ENCODE measurements around the gene LRMDA. TPM values are rescaled to one million over a fixed set of nuclear protein-coding genes. Genes with fewer than 3 reads are reported as not detected.

LRMDA gene
- total RNA-seq, 2 donors from 2014 or later = 14.4 to 18.0 TPM

DNA sequence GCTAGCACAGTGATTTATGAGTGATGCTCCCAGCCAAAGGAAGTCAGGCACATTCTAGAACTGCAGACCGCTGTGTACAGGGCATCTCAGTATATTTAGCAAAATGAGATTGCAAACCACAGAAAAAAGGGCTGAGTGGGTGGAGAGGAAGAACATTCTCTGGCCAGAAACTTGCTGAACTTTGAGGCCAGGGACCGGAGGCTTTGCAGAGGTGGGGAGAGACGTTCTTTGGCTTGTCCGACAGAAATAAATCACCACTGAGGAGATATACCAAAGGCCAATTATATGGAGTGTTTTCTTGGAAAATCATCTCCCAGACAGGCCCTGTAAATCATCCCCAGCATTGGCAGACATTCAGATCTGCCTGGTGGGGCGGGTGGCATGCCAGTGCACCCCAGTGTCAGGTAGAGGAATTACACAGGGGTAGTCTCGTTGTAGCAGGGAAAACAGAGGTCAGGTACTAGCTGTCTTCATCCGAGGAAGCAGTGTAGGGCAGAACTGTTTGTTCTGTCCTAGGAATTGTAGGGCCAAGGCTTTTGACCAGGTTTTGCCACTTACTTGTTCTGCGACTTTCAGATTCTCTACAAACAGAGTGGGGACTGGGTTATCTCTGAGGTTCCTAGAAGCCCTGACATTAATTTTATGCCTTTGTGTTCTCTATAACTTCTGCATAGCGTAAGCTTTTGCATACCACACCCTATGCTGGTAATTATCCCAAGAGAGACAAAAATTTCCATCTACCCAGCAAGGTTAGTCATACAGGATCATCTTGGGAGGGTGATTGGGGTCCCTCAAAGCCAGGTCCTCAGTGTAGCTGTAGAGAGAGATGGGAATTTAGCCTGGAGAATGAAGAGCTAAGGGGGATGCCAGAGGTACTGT is 655.6 kb downstream of the LRMDA start:
- intact Hi-C loops (cut with DNase I) = no loop called here
- peak; percentile 81 for DNase-seq (ENCODE audit: low spot score)

DNA sequence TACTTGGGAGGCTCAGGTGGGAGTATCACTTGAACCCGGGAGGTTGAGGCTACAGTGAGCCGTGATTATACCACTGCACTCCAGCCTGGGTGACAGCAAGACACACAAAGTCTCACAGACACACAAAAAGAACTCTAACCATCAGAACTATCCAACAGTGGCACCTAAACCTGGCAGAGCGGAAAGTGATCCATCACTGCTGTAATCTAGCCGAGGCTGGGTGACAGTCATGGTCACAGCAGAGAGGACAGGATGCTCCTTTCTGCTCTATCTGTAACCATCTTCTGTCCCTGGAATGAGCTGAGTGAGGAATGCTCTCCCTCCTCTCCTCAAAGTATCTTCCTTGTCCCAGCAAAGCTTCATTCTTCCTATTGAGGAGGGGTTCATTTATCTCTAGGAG is 656.6 kb downstream of the LRMDA start:
- intact Hi-C loops (cut with DNase I) = no loop called here
- DNase-seq (ENCODE audit: low spot score) = no peak

DNA sequence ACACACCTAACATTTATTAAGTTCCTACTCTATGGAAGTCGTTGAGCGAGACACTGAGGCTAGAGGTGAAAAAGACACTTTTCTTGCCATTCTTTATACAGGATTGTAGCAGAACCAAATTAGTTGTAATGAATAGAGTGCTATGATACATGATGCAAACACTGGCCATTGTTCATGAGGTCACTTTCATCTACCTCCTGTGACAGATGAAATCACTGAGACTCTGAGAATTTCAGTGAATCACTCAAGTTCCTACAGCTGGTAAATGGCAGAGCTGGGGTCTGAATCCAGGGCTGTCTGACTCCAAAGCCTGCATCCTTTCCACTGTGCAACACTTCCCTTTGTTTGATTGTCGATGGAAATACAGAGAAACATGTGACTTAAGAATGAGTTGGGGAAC is 657.6 kb downstream of the LRMDA start:
- DNase-seq (ENCODE audit: low spot score) = no peak
- intact Hi-C loops (cut with DNase I) = no loop called here

DNA sequence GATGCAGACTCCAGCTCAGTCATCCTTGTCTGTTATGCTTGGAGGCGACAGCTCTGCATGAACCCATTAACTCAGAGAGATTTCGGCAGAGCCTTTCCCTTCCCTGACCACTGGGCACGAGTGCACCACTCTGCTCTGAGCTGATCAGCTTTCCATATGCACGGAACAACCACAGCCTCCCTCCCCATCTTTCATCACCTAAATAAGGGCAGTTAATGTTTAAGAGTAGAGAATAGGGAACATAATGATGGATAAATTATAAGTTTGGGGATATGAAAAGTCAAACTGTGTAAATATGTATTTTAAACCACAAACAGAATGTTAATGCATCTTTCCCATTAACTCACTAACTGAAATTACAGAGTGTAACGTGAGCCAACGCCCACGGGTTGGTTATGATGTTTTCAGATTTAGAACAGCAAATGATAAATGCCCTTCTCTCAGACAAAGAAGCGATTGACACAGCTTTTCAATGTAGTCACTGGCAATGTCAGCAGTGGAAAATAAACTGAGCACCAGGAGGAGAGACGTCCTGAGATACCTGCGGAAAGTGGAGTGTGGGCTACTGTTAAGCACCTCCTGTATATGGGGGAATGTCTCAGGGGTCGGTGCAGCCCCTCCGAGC is 658.2 kb downstream of the LRMDA start:
- intact Hi-C loops (cut with DNase I) = no loop called here
- no peak for DNase-seq (ENCODE audit: low spot score)

DNA sequence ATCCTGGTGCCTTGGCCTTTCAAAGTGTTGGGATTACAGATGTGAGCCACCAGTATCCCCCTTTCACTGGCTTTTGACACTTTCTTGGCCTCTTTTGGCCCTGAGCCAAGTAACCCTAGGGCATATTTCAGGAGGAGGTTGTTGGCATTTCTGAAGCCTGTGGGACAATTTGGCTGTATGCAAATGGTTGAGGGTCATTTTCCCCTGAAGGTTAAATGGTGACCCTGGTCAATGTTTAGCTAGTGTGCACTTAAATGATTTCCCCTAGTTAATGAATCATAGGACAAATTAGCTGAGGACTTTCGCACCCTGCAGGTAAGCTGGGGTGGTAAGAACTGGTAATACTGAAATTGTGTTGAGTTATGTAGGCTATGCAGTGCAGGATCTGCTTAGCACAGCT is 660.5 kb downstream of the LRMDA start:
- DNase-seq (ENCODE audit: low spot score) = no peak
- intact Hi-C loops (cut with DNase I) = no loop called here

DNA sequence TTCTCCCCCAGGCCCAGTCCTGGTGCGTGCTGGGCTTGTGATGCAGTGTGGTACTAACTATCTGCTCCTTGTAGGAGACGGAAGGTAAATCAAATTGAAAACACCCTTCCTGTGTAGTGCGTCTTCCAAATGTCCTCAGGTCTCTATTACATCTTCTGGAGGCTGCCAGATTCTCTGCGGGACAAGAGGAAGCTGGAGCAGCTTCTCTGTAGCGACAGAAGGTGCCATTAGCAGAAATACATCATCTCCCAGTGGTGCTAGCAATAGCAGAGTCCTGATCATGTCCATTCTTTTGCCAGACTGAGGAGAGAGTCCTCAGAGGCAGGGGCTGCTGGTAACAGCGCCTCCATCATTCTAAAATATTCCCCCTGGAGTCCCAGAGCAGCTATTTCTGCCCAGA is 675.2 kb downstream of the LRMDA start:
- no peak for DNase-seq (ENCODE audit: low spot score)
- intact Hi-C loops (cut with DNase I) = no loop called here

DNA sequence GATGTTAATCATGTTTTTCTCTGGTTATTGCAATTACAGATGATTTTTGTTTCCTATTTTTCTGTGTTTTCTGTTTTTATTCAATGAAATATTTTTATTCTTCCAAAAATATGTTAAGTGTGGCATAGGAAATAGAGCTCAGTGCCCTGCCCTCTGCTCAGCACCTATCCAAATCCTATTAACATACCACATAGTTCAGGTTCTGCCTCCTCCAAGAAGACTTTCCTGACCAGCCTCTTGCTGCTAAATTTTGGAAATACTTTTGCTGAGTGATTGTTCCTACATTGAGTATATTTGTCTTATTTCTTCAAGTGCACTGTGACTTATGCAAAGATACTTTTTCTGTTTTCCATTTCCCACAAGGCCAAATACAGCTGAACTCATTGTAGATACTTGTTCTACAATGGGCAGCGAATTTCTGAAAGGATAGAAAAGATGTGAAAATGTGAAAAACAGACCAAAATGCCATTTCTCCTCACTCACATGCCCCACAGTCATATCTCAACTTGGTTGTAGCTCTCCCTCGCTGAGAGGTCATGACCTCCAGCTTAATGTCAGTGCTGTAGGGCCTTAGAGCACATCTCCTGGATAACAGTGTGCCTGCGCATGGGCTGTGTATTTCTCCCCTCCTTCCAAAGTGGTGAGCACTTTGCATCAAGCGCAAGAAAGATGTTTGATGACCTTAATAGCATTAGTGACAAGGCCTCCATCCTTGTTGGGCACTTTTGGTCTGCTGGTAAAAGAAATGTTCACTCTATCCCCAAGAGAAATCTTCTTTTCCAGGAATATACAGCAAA is 677.3 kb downstream of the LRMDA start:
- no peak for DNase-seq (ENCODE audit: low spot score)
- intact Hi-C loops (cut with DNase I) = no loop called here

GRCh38 chr10:76111404-76111803 is 680.0 kb downstream of the LRMDA start:
- DNase-seq (ENCODE audit: low spot score) = no peak
- intact Hi-C loops (cut with DNase I) = loop anchor here in 1 of 2 donors (10.0 kb wide), 1 partner anchor 1387 kb away; no protein-coding TSS in a partner anchor

DNA sequence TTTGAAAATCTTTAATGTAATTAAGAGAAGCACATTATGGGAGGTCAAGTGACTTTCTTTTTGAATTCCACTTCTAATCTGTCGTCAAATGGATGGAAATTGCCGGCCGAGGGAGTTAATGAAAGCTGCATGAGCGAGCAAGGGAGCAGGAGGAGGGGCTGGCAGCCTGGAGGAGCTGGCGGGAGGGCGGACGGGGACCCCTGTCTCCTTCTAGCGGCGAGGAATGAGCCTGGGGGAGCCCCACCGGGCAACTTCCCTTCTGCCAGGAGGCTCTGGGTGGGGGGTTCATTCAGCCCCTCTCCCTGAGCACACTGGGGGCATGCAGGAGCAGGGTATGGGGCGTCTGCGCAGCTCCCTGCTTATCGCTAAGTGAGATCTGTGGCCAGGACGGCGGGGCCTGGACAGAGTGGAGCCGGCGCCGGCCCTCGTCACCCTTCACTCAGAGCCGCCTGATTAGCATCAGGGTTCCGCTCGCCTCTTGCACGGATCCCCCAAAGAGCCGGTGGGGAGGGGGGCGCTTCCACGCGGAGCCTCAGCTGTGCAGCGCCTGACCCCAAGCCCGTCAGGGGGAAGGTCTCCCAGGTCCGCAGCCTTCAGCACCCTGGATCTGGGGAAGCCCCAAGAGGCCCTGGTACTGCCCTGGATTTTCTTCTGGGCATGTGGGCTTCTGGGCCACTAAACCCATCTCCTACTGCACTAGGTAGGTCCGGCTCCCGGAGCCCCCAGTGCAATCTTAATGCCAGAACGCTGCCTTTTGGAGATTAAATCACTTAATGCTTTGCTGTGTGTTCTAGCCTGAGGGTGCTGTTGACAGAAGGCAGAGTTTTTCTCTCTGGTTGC is 680.8 kb downstream of the LRMDA start:
- intact Hi-C loops (cut with DNase I) = loop anchor here in 1 of 2 donors (10.0 kb wide), 1 partner anchor 1387 kb away; no protein-coding TSS in a partner anchor
- no peak for DNase-seq (ENCODE audit: low spot score)

DNA sequence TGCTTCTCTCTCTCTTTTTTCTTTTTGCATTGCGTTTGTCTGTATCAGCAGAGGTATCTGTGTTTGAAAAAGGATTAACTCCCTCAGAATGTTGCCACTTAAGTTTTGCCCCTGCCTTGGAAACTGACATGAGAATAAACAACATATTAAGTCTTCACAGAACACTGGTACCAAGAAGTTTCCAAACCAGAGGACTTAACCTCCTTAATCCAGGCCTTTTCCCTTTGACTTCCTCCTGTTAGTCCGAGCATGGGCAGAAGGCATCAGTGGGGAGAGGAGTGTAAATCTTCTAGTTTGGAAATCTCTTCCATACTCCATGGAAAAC is 681.4 kb downstream of the LRMDA start:
- no peak for DNase-seq (ENCODE audit: low spot score)
- intact Hi-C loops (cut with DNase I) = loop anchor here in 1 of 2 donors (10.0 kb wide), 1 partner anchor 1388 kb away; no protein-coding TSS in a partner anchor

GRCh38 chr10:76113952-76114351 is 682.5 kb downstream of the LRMDA start:
- DNase-seq (ENCODE audit: low spot score) = no peak
- intact Hi-C loops (cut with DNase I) = loop anchor here in 1 of 2 donors (10.0 kb wide), 1 partner anchor 1389 kb away; no protein-coding TSS in a partner anchor

- intact Hi-C loops (cut with DNase I) = loop anchor here in 1 of 2 donors (10.0 kb wide), 1 partner anchor 1390 kb away; no protein-coding TSS in a partner anchor
- no peak for DNase-seq (ENCODE audit: low spot score)
Observed at GRCh38 chr10:76114581-76115001, 683.2 kb downstream of the LRMDA start.

- intact Hi-C loops (cut with DNase I) = loop anchor here in 1 of 2 donors (10.0 kb wide), 1 partner anchor 1390 kb away; no protein-coding TSS in a partner anchor
- DNase-seq (ENCODE audit: low spot score) = no peak
Observed at GRCh38 chr10:76115131-76115470, 683.7 kb downstream of the LRMDA start.

- intact Hi-C loops (cut with DNase I) = loop anchor here in 1 of 2 donors (10.0 kb wide), 1 partner anchor 1391 kb away; no protein-coding TSS in a partner anchor
- DNase-seq (ENCODE audit: low spot score) = no peak
Observed at GRCh38 chr10:76115471-76116155, 684.2 kb downstream of the LRMDA start.

DNA sequence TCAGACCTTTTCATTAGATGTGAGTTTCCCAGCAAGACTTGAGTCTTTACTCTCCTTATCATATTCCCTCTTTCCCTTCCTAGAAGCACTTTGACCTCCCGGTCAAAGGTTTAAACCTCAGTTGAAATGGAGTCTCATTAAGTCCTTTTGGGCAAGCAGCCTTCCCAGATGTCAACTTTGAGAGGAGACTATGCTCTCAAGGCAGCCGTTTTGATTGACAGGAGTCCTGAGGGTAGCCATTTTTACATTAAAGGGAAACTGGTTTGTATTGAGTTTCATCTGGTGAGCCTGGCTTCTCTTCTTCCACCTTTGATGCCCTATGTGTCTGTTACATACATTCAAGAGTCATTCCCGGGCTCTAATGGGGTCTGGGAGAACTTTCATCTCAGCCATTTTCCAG is 685.1 kb downstream of the LRMDA start:
- DNase-seq (ENCODE audit: low spot score) = no peak
- intact Hi-C loops (cut with DNase I) = loop anchor here in 1 of 2 donors (10.0 kb wide), 1 partner anchor 1392 kb away; no protein-coding TSS in a partner anchor

DNA sequence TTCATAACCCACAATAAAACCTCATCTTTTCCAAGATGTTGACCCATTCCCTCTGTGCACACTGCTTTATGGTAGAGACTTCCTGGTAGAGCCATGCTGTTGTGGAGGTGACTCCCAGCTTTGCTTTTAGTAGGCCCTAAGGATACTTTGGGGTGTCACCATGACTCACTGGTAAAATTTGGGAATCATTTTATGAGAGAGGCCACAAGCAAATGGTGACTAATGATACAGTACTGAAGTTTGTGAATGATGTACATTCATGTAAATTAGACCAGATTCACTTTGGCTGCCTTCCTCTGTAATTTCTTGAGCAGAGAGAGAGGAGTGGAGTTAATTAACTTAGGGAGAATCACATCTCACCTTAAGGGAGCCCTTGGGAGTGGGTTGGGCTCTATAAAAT is 686.5 kb downstream of the LRMDA start:
- DNase-seq (ENCODE audit: low spot score) = no peak
- intact Hi-C loops (cut with DNase I) = loop anchor here in 1 of 2 donors (10.0 kb wide), 1 partner anchor 1393 kb away; no protein-coding TSS in a partner anchor

GRCh38 chr10:76119036-76119435 is 687.6 kb downstream of the LRMDA start:
- intact Hi-C loops (cut with DNase I) = loop anchor here in 1 of 2 donors (10.0 kb wide), 1 partner anchor 1394 kb away; no protein-coding TSS in a partner anchor
- no peak for DNase-seq (ENCODE audit: low spot score)

- DNase-seq (ENCODE audit: low spot score) = no peak
- intact Hi-C loops (cut with DNase I) = loop anchor here in 1 of 2 donors (10.0 kb wide), 1 partner anchor 1395 kb away; no protein-coding TSS in a partner anchor
Observed at GRCh38 chr10:76119515-76119914, 688.1 kb downstream of the LRMDA start.

Data from posterior vena cava (tissue), 2 donors.